NT2/D1 (cell line): ENCODE results near the gene HSPG2.

Experiments
- SUZ12 ChIP-seq: IDR thresholded peaks from 2 replicates; pipeline ENCODE4 v1.6.1; 2011; ENCODE audit not compliant: insufficient read length, insufficient read depth; ENCODE audit errors: extremely low read depth
- YY1 ChIP-seq: IDR thresholded peaks from 2 replicates; pipeline ENCODE4 v1.6.1; 2011; ENCODE audit not compliant: insufficient read length, insufficient read depth
- ZNF274 ChIP-seq: IDR thresholded peaks from 2 replicates; pipeline ENCODE4 v1.6.1; 2011; ENCODE audit warnings: mild to moderate bottlenecking, low read depth, low read length

DNA sequence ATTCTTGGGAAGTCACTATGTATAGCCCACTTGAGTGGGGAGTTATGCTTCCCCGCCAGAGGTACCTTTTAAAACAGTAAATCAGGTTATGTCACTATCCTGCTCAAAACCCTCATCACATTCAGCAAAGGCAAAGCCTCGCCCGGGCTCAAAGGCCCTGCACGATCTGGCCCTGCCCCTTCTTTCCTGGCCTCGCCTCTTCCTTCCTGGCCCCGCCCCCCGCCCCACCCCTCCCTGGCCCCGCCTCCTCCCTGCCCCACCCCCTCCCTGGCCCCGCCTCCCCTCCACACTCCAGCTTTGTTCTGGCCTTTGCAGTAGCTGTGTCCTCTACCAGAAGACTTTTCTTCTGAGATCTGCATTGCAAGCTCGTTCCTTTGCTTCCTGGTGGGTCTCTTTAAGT lies 118.5 kb downstream of the HSPG2 start:
- TF ChIP-seq ZNF274 (no peak), YY1 (no peak), SUZ12 (no peak)
